Measurements from ENCODE around the gene ZMIZ1. TPM values are rescaled to one million over a fixed set of nuclear protein-coding genes. Genes with fewer than 3 reads are reported as not detected.

ZMIZ1 gene
- total and polyA plus RNA-seq, 2 donors from 2014 or later, result 14.2 to 97.6 TPM

- Histone ChIP-seq H3K27me3 (ENCODE audit: control insufficient read depth, insufficient read depth, low read length) (no peaks in the 10 kb centered on the region), H3K4me3 (ENCODE audit: low read length in 3 of 3) (peak overlapping the region in 2 of 3 donors; percentile 17 to 49), H3K4me1 (ENCODE audit: control insufficient read depth in 2 of 3, insufficient read depth in 2 of 3, low read depth in 1 of 3, low read length in 3 of 3) (peaks cover 0 to 62% (median 29%) of the 10 kb centered on the region in 3 donors), H3K36me3 (ENCODE audit: control insufficient read depth in 2 of 3, insufficient read depth in 3 of 3, low read length in 3 of 3) (no peaks in the 10 kb centered on the region), H3K9me3 (ENCODE audit: control insufficient read depth in 2 of 3, insufficient read depth in 1 of 3, low read length in 3 of 3) (no peaks in the 10 kb centered on the region), H3K27ac (ENCODE audit: low read depth in 2 of 2, low read length in 2 of 2) (peak overlapping the region; percentile 52 to 63), H3K9ac (ENCODE audit: low read length in 3 of 3) (no peak overlapping the region)
- TF ChIP-seq, protein P1, sequence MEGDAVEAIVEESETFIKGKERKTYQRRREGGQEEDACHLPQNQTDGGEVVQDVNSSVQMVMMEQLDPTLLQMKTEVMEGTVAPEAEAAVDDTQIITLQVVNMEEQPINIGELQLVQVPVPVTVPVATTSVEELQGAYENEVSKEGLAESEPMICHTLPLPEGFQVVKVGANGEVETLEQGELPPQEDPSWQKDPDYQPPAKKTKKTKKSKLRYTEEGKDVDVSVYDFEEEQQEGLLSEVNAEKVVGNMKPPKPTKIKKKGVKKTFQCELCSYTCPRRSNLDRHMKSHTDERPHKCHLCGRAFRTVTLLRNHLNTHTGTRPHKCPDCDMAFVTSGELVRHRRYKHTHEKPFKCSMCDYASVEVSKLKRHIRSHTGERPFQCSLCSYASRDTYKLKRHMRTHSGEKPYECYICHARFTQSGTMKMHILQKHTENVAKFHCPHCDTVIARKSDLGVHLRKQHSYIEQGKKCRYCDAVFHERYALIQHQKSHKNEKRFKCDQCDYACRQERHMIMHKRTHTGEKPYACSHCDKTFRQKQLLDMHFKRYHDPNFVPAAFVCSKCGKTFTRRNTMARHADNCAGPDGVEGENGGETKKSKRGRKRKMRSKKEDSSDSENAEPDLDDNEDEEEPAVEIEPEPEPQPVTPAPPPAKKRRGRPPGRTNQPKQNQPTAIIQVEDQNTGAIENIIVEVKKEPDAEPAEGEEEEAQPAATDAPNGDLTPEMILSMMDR (IDR thresholded peaks at IDR 0.05; ENCODE audit: borderline replicate concordance, extremely low read depth, insufficient read depth), result no peak
- DNase-seq, result peak; percentile 90 to 95 (median 94)
- intact Hi-C loops (cut with DNase I), result no loop called here
- FAIRE-seq, result no peak
These were observed 173.9 kb downstream of the ZMIZ1 start for GRCh38 chr10:79242620-79243152.

- Histone ChIP-seq H3K27me3 (ENCODE audit: control insufficient read depth, insufficient read depth, low read length) (no peaks in the 10 kb centered on the region), H3K27ac (ENCODE audit: low read depth in 2 of 2, low read length in 2 of 2) (peak overlapping the region in 1 of 2 donors; percentile 32), H3K4me1 (ENCODE audit: control insufficient read depth in 2 of 3, insufficient read depth in 2 of 3, low read depth in 1 of 3, low read length in 3 of 3) (peaks cover 0 to 63% (median 30%) of the 10 kb centered on the region in 3 donors), H3K9ac (ENCODE audit: low read length in 3 of 3) (no peak overlapping the region), H3K36me3 (ENCODE audit: control insufficient read depth in 2 of 3, insufficient read depth in 3 of 3, low read length in 3 of 3) (no peaks in the 10 kb centered on the region), H3K4me3 (ENCODE audit: low read length in 3 of 3) (peak overlapping the region in 1 of 3 donors; percentile 27), H3K9me3 (ENCODE audit: control insufficient read depth in 2 of 3, insufficient read depth in 1 of 3, low read length in 3 of 3) (no peaks in the 10 kb centered on the region)
- DNase-seq (peak in 4 of 5 donors; percentile 77 to 88 (median 86)), FAIRE-seq (no peak)
- intact Hi-C loops (cut with DNase I), result no loop called here
- TF ChIP-seq, protein P1 (IDR thresholded peaks at IDR 0.05; ENCODE audit: borderline replicate concordance, extremely low read depth, insufficient read depth), result no peak
These were observed 174.7 kb downstream of the ZMIZ1 start for GRCh38 chr10:79243181-79244067.

DNA sequence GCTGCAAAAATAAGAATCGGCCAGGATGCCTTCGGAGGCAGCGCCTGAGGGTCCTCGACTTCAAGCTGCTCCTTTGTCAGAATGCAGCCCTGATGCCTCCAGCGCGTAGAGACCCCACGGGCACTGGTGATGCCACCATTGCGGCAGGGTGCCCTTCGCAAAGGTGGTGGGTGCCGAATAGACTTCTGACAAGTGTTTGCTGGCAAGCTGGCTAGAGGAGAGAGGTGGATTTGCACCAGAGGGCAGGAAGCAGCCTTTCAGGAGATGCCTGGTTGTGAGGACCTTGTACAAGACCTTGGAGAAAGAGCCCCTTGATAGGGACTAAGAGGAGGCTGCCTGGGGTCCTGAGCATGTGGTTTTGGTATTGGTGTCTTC, 175.3 kb downstream of the ZMIZ1 start:
- Histone ChIP-seq H3K4me3 (ENCODE audit: low read length in 3 of 3) (peak overlapping the region in 1 of 3 donors; percentile 27), H3K36me3 (ENCODE audit: control insufficient read depth in 2 of 3, insufficient read depth in 3 of 3, low read length in 3 of 3) (no peaks in the 10 kb centered on the region), H3K27ac (ENCODE audit: low read depth in 2 of 2, low read length in 2 of 2) (peak overlapping the region in 1 of 2 donors; percentile 60), H3K27me3 (ENCODE audit: control insufficient read depth, insufficient read depth, low read length) (no peaks in the 10 kb centered on the region), H3K4me1 (ENCODE audit: control insufficient read depth in 2 of 3, insufficient read depth in 2 of 3, low read depth in 1 of 3, low read length in 3 of 3) (peaks cover 0 to 64% (median 30%) of the 10 kb centered on the region in 3 donors), H3K9ac (ENCODE audit: low read length in 3 of 3) (no peak overlapping the region), H3K9me3 (ENCODE audit: control insufficient read depth in 2 of 3, insufficient read depth in 1 of 3, low read length in 3 of 3) (no peaks in the 10 kb centered on the region)
- TF ChIP-seq, protein P1 (IDR thresholded peaks at IDR 0.05; ENCODE audit: borderline replicate concordance, extremely low read depth, insufficient read depth), result no peak
- FAIRE-seq (no peak), DNase-seq (no peak)
- intact Hi-C loops (cut with DNase I), result no loop called here

Data from kidney (tissue), 14 donors.